Subcutaneous abdominal adipose tissue (tissue), 5 donors: Measurements from ENCODE around the gene NBAS.

Experiments used
- H3K27ac ChIP-seq: one replicate; pipeline ENCODE4 v1.7.0; 2013; ENCODE audit warnings: low read depth, mild to moderate bottlenecking, inconsistent platforms, low read length, moderate library complexity
- H3K27me3 ChIP-seq, 5 donors: one replicate each; pipeline ENCODE4 v1.7.0; 2013; ENCODE audit warnings: low read length in 5 of 5, inconsistent platforms in 1 of 5; ENCODE audit not compliant: control insufficient read depth in 5 of 5, insufficient read depth in 4 of 5
- H3K36me3 ChIP-seq, 5 donors: one replicate each; pipeline ENCODE4 v1.7.0; 2013; ENCODE audit warnings: low read length in 5 of 5; ENCODE audit not compliant: control insufficient read depth in 5 of 5, insufficient read depth in 5 of 5
- H3K4me1 ChIP-seq, 5 donors: one replicate each; pipeline ENCODE4 v1.7.0; 2013; ENCODE audit warnings: low read length in 5 of 5, mild to moderate bottlenecking in 3 of 5, moderate library complexity in 1 of 5; ENCODE audit not compliant: control insufficient read depth in 5 of 5, insufficient read depth in 5 of 5
- H3K4me3 ChIP-seq, 5 donors: one replicate each; pipeline ENCODE4 v1.7.0; 2013; ENCODE audit warnings: low read length in 5 of 5, low read depth in 1 of 5
- H3K9ac ChIP-seq, 5 donors: one replicate each; pipeline ENCODE4 v1.7.0; 2013; ENCODE audit warnings: low read length in 5 of 5, mild to moderate bottlenecking in 4 of 5, moderate library complexity in 3 of 5
- H3K9me3 ChIP-seq, 5 donors: one replicate each; pipeline ENCODE4 v1.7.0; 2013; ENCODE audit warnings: low read length in 5 of 5; ENCODE audit not compliant: control insufficient read depth in 5 of 5
- donor health status: healthy.
- donor health status: healthy.
- donor health status: healthy.
- donor health status: healthy.
- donor health status: healthy.

NBAS gene

DNA sequence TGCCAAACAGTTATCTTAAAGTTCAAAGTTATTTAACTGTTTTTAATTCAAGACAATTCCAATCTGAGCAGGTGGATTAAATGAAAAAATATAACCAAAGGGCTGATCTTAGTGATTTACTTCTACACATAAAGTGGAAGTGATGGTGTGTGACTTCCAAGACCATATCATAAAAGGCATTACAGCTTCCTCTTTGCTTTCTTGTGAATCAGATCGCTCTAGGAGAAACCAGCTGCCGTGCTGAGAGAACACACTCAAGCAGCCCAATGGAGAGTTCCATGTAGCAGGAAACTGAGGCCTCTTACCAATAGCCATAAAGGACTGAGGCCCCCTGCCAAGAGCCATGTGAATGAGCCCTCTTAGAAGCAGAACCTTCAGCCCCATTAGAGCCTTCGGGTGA, 197.4 kb downstream of the NBAS start:
- Histone ChIP-seq H3K4me3 (no peak overlapping the region), H3K4me1 (no peaks in the 10 kb centered on the region), H3K36me3 (peaks cover 8 to 27% (median 13%) of the 10 kb centered on the region in 5 donors), H3K9ac (no peak overlapping the region), H3K9me3 (no peaks in the 10 kb centered on the region), H3K27me3 (no peaks in the 10 kb centered on the region), H3K27ac (no peak overlapping the region)

DNA sequence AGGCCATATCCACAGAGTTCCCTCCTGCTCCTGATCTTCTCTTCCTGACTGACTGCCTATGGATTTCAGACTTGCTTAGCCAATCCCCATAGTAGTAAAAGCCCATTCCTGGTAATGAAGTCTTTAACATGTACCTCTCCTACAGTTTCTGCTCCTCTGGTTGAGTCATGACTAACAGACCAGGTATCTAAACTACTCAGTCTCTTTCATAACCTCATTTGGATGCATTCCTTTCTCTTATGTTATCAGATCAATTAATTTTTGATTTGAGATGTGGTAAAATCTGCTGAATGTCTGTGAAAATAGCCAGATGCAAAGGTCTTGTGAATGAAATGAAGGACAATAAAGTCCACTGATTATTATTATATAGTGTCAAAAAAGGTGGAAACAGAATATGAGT, 198.0 kb downstream of the NBAS start:
- Histone ChIP-seq H3K9ac (no peak overlapping the region), H3K27me3 (no peaks in the 10 kb centered on the region), H3K4me1 (no peaks in the 10 kb centered on the region), H3K36me3 (peaks cover 10 to 31% (median 13%) of the 10 kb centered on the region in 5 donors), H3K27ac (no peak overlapping the region), H3K4me3 (no peak overlapping the region), H3K9me3 (no peaks in the 10 kb centered on the region)

DNA sequence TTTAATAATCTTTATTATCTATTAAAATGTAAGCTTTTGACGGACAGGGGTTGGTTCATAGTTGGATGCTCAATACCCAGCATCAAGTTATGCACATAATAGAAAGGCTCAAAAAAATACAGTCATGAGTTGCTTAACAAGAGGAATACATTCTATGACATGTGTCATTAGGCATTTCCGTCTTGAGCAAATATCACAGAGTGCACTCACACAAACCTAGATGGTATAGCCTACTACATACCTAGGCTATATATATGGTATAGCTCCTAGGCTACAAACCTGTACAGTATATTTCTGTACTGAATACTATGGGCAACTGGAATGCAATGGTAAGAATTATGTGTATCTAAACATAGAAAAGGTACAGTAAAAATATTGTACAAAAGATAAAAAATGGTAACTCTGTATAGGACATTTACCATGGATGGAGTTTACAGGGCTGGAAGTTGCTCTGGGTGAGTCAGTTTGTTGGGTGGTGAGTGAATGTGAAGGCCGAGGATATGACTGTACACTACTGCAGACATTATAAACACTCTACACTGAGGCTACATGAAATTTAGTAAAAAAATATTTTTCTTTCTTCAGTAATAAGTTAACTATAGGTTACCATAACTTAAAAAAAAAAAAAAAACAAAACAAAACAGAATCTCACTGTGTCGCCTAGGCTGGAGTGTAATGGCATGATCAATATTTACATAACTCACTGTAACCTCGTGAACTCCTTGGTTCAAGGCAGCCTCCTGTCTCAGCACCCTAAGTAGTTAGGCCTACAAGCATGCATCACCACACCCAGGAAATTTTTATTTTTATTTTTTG, 201.2 kb downstream of the NBAS start:
- H3K9me3 ChIP-seq, result no peaks in the 10 kb centered on the region
- no peaks in the 10 kb centered on the region for H3K4me1 ChIP-seq
- H3K27ac ChIP-seq, result no peak overlapping the region

DNA sequence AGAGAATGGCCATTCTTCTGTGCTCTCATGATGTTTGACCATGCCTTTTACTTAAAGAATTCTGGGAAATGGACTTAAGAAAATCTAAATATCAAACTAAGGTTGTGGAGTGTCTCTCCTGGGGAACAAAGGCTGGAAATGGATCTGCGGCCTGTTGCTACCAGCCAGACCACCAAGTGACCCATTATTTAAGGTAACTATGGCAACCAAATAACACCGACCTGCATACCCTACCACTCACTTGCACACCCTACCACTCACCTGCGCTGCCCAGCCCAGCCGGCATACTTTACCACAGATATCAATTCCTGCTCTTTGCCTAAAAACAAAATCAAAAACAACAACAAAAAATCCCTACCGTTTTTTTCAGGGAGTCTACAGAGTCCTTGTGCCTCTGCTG, 203.2 kb downstream of the NBAS start:
- peaks cover 0 to 2% (median 0%) of the 10 kb centered on the region in 5 donors for H3K4me1 ChIP-seq
- H3K9ac ChIP-seq, result no peak overlapping the region
- H3K27me3 ChIP-seq, result no peaks in the 10 kb centered on the region
- no peak overlapping the region for H3K27ac ChIP-seq
- H3K9me3 ChIP-seq, result no peaks in the 10 kb centered on the region
- H3K4me3 ChIP-seq, result no peak overlapping the region
- peaks cover 9 to 24% (median 12%) of the 10 kb centered on the region in 5 donors for H3K36me3 ChIP-seq

More for the DNA sequence above, 201.2 kb downstream of the NBAS start:
- Histone ChIP-seq H3K9ac (no peak overlapping the region), H3K36me3 (peaks cover 7 to 23% (median 10%) of the 10 kb centered on the region in 5 donors), H3K4me3 (no peak overlapping the region), H3K27me3 (no peaks in the 10 kb centered on the region)

DNA sequence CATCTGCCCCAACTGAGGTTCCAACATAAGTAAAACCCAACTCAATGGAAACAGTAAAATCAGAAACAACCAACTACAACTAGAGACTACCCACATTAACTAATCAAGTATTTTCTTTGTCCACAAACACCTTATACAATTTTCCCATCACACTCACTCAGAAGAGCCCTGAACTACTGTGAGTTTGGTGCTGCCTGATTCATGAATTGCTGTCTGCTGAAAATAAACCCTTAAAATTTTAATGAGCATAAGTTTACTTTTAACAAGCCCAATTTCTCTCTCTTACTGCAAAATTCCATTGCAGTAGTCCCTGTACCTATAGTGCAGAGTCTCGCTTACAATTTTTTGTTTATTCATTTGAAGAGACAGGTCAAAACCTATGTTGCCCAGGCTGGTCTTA, 203.9 kb downstream of the NBAS start:
- H3K9me3 ChIP-seq, result no peaks in the 10 kb centered on the region
- H3K4me1 ChIP-seq, result peaks cover 0 to 2% (median 0%) of the 10 kb centered on the region in 5 donors
- H3K27ac ChIP-seq, result no peak overlapping the region
- no peaks in the 10 kb centered on the region for H3K27me3 ChIP-seq
- no peak overlapping the region for H3K9ac ChIP-seq
- H3K4me3 ChIP-seq, result no peak overlapping the region
- peaks cover 10 to 25% (median 18%) of the 10 kb centered on the region in 5 donors for H3K36me3 ChIP-seq

DNA sequence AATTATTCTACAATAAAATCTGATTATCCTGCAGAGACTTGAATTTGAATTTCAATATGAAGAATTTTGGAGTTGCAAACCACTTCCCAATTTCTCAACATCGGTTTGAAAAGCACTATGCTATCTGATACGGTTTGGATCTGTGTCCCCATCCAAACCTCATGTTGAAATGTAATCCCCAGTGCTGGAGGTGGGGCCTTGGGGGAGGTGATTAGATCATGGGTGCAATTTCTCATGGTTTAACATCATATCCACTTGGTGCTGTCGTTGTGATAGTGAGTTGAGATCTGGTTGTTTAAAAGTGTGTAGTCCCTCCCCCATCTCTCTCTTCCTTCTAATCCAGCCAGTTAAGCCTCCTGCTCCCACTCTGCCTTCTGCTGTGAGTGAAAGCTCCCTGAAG, 205.7 kb downstream of the NBAS start:
- Histone ChIP-seq H3K4me3 (no peak overlapping the region), H3K36me3 (peaks cover 21 to 34% (median 26%) of the 10 kb centered on the region in 5 donors), H3K4me1 (peaks cover 0 to 2% (median 0%) of the 10 kb centered on the region in 5 donors), H3K9ac (no peak overlapping the region), H3K27me3 (no peaks in the 10 kb centered on the region), H3K27ac (no peak overlapping the region), H3K9me3 (no peaks in the 10 kb centered on the region)

DNA sequence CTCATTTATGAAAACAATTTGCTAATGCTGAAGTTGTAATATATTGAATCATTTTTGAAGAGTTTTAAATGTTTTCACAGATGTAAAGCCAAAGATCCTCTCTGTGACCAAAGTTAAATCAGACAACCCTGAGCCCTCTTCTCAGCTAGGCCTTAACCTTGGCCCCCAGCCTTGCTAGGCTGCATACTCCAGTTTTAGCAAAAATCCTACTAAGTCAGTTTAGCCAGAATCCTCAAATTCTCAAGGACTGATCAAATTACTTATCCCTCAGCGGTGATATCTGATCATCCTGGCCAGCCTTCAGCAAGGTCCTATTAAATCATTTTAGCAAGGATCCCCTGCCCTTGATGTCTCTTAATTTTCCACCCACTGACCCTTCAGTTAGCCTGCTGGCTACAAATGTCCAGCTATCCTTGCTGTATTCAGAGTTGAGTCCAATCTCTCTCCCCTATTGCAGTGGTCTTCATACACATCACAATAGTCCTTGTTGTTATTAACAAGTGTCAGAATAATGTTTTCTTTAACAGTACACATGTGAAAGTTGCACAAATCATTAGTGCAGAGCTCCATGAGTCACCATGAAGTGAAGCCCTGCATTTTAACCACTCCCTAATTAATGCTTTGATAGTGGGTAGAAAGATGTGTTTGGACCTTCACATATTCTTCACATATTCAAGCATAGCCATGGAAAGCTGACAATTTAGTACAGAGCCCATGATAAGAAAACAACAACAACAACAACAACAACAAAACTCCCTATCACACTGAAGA, 206.4 kb downstream of the NBAS start:
- peaks cover 21 to 37% (median 29%) of the 10 kb centered on the region in 5 donors for H3K36me3 ChIP-seq
- no peaks in the 10 kb centered on the region for H3K9me3 ChIP-seq
- no peak overlapping the region for H3K9ac ChIP-seq

DNA sequence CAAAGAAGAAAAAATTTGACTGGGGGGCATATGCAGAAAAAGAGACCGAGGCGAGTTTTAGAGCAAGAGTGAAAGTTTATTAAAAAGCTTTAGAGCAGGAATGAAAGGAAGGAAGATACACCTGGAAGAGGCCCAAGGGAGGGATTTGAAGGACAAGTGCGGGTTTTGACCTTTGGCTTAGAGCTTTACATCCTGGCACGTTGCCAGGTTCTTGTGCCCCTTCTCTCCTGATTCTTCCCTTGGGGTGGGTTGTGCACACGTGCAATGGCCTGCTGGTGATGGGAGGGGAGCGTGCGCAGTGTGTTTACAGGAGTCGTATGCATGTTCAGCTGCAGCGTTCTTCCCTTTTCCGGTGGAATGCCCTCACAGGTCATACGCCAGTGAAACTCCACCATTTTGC, 208.8 kb downstream of the NBAS start:
- Histone ChIP-seq H3K36me3 (peaks cover 20 to 39% (median 27%) of the 10 kb centered on the region in 5 donors), H3K4me3 (no peak overlapping the region), H3K4me1 (peaks cover 0 to 2% (median 0%) of the 10 kb centered on the region in 5 donors), H3K27ac (no peak overlapping the region), H3K27me3 (no peaks in the 10 kb centered on the region), H3K9me3 (no peaks in the 10 kb centered on the region), H3K9ac (no peak overlapping the region)

More for the DNA sequence above, 206.4 kb downstream of the NBAS start:
- Histone ChIP-seq H3K27me3 (no peaks in the 10 kb centered on the region), H3K4me3 (no peak overlapping the region), H3K4me1 (peaks cover 0 to 2% (median 0%) of the 10 kb centered on the region in 5 donors), H3K27ac (no peak overlapping the region)

DNA sequence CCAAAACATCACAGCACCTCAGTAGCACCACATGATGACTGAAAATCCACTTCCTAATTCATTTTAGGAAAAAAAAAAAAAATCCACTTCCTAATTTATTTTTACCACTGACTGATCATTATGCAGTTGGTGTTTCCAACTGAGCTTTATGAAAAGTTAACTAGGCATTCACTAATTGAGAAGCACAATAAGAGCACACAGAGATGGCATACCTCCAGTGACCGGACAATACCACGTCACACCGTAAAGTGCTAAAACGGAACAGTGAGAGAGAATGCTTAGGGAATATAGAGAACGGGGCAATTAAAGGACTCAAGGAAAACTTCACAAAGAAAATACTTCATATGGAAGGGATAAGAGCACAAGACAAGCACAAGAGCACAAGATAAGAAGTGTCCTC, 212.5 kb downstream of the NBAS start:
- Histone ChIP-seq H3K27me3 (no peaks in the 10 kb centered on the region), H3K9me3 (peaks cover 0 to 9% (median 0%) of the 10 kb centered on the region in 5 donors), H3K9ac (no peak overlapping the region), H3K4me3 (no peak overlapping the region), H3K27ac (no peak overlapping the region), H3K36me3 (peaks cover 17 to 33% (median 19%) of the 10 kb centered on the region in 5 donors), H3K4me1 (no peaks in the 10 kb centered on the region)

DNA sequence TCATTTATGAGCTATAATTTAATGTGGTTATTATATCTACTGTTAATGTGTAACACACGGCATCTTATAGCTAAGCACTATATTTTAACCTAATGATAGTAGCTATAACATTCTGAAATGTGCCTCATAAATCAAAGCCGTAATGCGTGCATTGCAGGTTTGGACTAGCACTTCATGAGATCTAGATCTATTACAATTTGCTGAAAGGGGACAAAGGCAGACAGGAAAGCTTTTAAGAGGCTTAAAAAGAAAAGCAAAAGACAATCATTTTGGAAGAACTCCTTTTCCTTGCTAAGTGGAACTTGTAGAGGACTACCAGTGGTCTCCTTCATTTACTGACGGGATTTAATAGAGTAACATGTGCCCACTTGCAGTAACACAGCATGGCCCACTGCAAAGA, 213.1 kb downstream of the NBAS start:
- no peaks in the 10 kb centered on the region for H3K4me1 ChIP-seq
- peaks cover 0 to 9% (median 0%) of the 10 kb centered on the region in 5 donors for H3K9me3 ChIP-seq
- H3K36me3 ChIP-seq, result peaks cover 17 to 29% (median 19%) of the 10 kb centered on the region in 5 donors
- no peaks in the 10 kb centered on the region for H3K27me3 ChIP-seq
- no peak overlapping the region for H3K4me3 ChIP-seq
- no peak overlapping the region for H3K9ac ChIP-seq
- no peak overlapping the region for H3K27ac ChIP-seq
